H1 (cell line): ENCODE data around the gene BLTP3B. TPM values are rescaled to one million over a fixed set of nuclear protein-coding genes. Genes with fewer than 3 reads are reported as not detected.

ENCODE experiments used
- CTCF ChIA-PET: fragments of 300-600 bp; sonication (Branson Sonifier 250); formaldehyde crosslinking; loops from one replicate; lab custom pipeline; 2021; ENCODE audit not compliant: partially characterized antibody; lab: Charles Lee
- POLR2A ChIA-PET: fragments of 300-600 bp; sonication (Branson Sonifier 250); formaldehyde crosslinking; loops from one replicate; lab custom pipeline; 2021; ENCODE audit warnings: inconsistent platforms; ENCODE audit not compliant: partially characterized antibody; lab: Charles Lee
- DNase-seq, 2 experiments: peaks; one replicate each; pipeline versions ENCODE4 v3.0.0 to v3.0.0-alpha.2; 2010 to 2022; ENCODE audit warnings: low spot score in 2 of 2, low read depth in 1 of 2, mixed read lengths in 1 of 2
- FAIRE-seq: peaks from 2 replicates; lab custom pipeline; 2011; peaks lifted over from hg19 to GRCh38; lab: Jason Lieb, UNC
- H2AFZ ChIP-seq: 2 replicates; pipeline ENCODE4 v1.8.1; 2012; ENCODE audit warnings: low read length, inconsistent platforms
- H2AK5ac ChIP-seq: 2 replicates; pipeline ENCODE4 v1.6.1; 2013; ENCODE audit warnings: low read depth, low read length
- H2BK120ac ChIP-seq: replicated peaks from 2 replicates; pipeline ENCODE3; 2013; ENCODE audit warnings: low read depth, low read length, inconsistent platforms
- H2BK12ac ChIP-seq: 2 replicates; pipeline ENCODE4 v1.6.1; 2013; ENCODE audit warnings: low read depth, low read length
- H2BK15ac ChIP-seq: 2 replicates; pipeline ENCODE4 v1.6.1; 2013; ENCODE audit warnings: low read length
- H2BK20ac ChIP-seq: 2 replicates; pipeline ENCODE4 v1.6.1; 2013; ENCODE audit warnings: low read length
- H2BK5ac ChIP-seq: 2 replicates; pipeline ENCODE4 v1.6.1; 2013; ENCODE audit warnings: low read depth, low read length
- H3K14ac ChIP-seq: 2 replicates; pipeline ENCODE4 v1.6.1; 2013; ENCODE audit warnings: inconsistent platforms; ENCODE audit not compliant: insufficient read length
- H3K18ac ChIP-seq: 2 replicates; pipeline ENCODE4 v1.6.1; 2013; ENCODE audit warnings: low read length; ENCODE audit errors: extremely low read depth
- H3K23ac ChIP-seq: 2 replicates; pipeline ENCODE4 v1.6.1; 2013; ENCODE audit warnings: inconsistent platforms; ENCODE audit not compliant: insufficient read length
- H3K23me2 ChIP-seq: 2 replicates; pipeline ENCODE4 v1.6.1; 2013; ENCODE audit warnings: low read depth, low read length
- H3K27ac ChIP-seq: 2 replicates; pipeline ENCODE4 v1.6.1; 2011; ENCODE audit warnings: low read depth, low read length, inconsistent platforms
- H3K27me3 ChIP-seq, 4 experiments: replicated peaks in 1 of 4; 1 replicate in 1 of 4; 2 replicates in 3 of 4; pipeline versions ENCODE4 v1.6.1 to v1.8.1; 2011 to 2013; ENCODE audit warnings: low read length in 3 of 4, mild to moderate bottlenecking in 3 of 4, inconsistent platforms in 2 of 4, mixed read lengths in 2 of 4, moderate library complexity in 1 of 4; ENCODE audit not compliant: control insufficient read depth in 3 of 4, insufficient read depth in 3 of 4; ENCODE audit errors: extremely low read depth in 1 of 4
- H3K36me3 ChIP-seq, 4 experiments: 2 replicates each; pipeline versions ENCODE4 v1.6.1 to v1.8.1; 2011 to 2013; ENCODE audit warnings: mild to moderate bottlenecking in 4 of 4, low read length in 3 of 4, moderate library complexity in 2 of 4, control low read depth in 1 of 4, inconsistent platforms in 1 of 4; ENCODE audit not compliant: insufficient read depth in 4 of 4, control insufficient read depth in 2 of 4
- H3K4ac ChIP-seq: replicated peaks from 2 replicates; pipeline ENCODE3; 2013; ENCODE audit warnings: low read length, low read depth, mixed read lengths, inconsistent platforms; ENCODE audit not compliant: insufficient read length
- H3K4me1 ChIP-seq, 4 experiments: replicated peaks in 1 of 4; 1 replicate in 1 of 4; 2 replicates in 3 of 4; pipeline versions ENCODE4 v1.6.1 to v1.8.1; 2011 to 2013; ENCODE audit warnings: low read length in 3 of 4, inconsistent platforms in 2 of 4, mixed read lengths in 1 of 4; ENCODE audit not compliant: insufficient read depth in 4 of 4, control insufficient read depth in 3 of 4
- H3K4me2 ChIP-seq, 2 experiments: 2 replicates each; pipeline versions ENCODE4 v1.6.1 to v1.8.1; 2011 to 2013; ENCODE audit warnings: low read depth in 2 of 2, low read length in 2 of 2, control low read depth in 1 of 2, inconsistent platforms in 1 of 2, mild to moderate bottlenecking in 1 of 2; ENCODE audit not compliant: insufficient read depth in 1 of 2
- H3K4me3 ChIP-seq, 4 experiments: fragments of 200-600, 300-600 bp in 1 of 4; sonication (generic), shearing (Covaris generic), sonication (Bioruptor Twin) in 1 of 4; 2 replicates each; pipeline versions ENCODE4 v1.5.1 to v1.8.1; 2011 to 2016; ENCODE audit warnings: low read length in 4 of 4, low read depth in 3 of 4, control low read depth in 2 of 4, inconsistent platforms in 2 of 4, mild to moderate bottlenecking in 2 of 4, mixed read lengths in 1 of 4, moderate library complexity in 1 of 4; ENCODE audit not compliant: insufficient read depth in 2 of 4; ENCODE audit errors: extremely low read depth in 1 of 4
- H3K56ac ChIP-seq: replicated peaks from 2 replicates; pipeline ENCODE3; 2013; ENCODE audit warnings: low read depth, mild to moderate bottlenecking, mixed read lengths, low read length, inconsistent platforms; ENCODE audit not compliant: insufficient read length
- H3K79me1 ChIP-seq: 2 replicates; pipeline ENCODE4 v1.6.1; 2013; ENCODE audit warnings: low read depth, low read length, control low read depth
- H3K79me2 ChIP-seq, 2 experiments: 2 replicates each; pipeline versions ENCODE4 v1.6.1 to v1.8.1; 2012 to 2013; ENCODE audit warnings: low read length in 2 of 2, mild to moderate bottlenecking in 2 of 2, inconsistent platforms in 1 of 2; ENCODE audit not compliant: insufficient read depth in 2 of 2, control insufficient read depth in 1 of 2
- H3K9ac ChIP-seq, 4 experiments: replicated peaks in 1 of 4; 1 replicate in 1 of 4; 2 replicates in 3 of 4; pipeline versions ENCODE4 v1.6.1 to v1.8.1; 2011 to 2013; ENCODE audit warnings: low read depth in 3 of 4, low read length in 3 of 4, control low read depth in 2 of 4, mild to moderate bottlenecking in 2 of 4, moderate library complexity in 2 of 4, inconsistent platforms in 1 of 4; ENCODE audit errors: extremely low read depth in 1 of 4
- H3K9me3 ChIP-seq, 2 experiments: 2 replicates each; pipeline versions ENCODE4 v1.6.1 to v1.8.1; 2012 to 2013; ENCODE audit warnings: mild to moderate bottlenecking in 2 of 2, moderate library complexity in 2 of 2, control low read depth in 1 of 2, inconsistent platforms in 1 of 2, low read depth in 1 of 2, low read length in 1 of 2, mixed read lengths in 1 of 2; ENCODE audit not compliant: insufficient read depth in 2 of 2
- H4K20me1 ChIP-seq, 2 experiments: replicated peaks in 1 of 2; 2 replicates each; pipeline versions ENCODE3 to v1.8.1; 2011 to 2013; ENCODE audit warnings: inconsistent platforms in 2 of 2, low read length in 2 of 2, mild to moderate bottlenecking in 1 of 2; ENCODE audit not compliant: insufficient read depth in 2 of 2, control insufficient read depth in 1 of 2
- H4K5ac ChIP-seq: 2 replicates; pipeline ENCODE4 v1.6.1; 2013; ENCODE audit warnings: low read length, low read depth, mixed read lengths, inconsistent platforms; ENCODE audit not compliant: insufficient read length
- H4K8ac ChIP-seq: 2 replicates; pipeline ENCODE4 v1.8.0; 2013; ENCODE audit warnings: mild to moderate bottlenecking, moderate library complexity, low read length, inconsistent platforms; ENCODE audit not compliant: insufficient read depth; ENCODE audit errors: extremely low read depth
- H4K91ac ChIP-seq: replicated peaks from 2 replicates; pipeline ENCODE3; 2013; ENCODE audit warnings: low read length, mixed read lengths, inconsistent platforms; ENCODE audit not compliant: insufficient read length
- ATF3 ChIP-seq: IDR thresholded peaks from 2 replicates; pipeline ENCODE4 v1.6.1; 2011; ENCODE audit warnings: low read depth, mild to moderate bottlenecking, low read length; ENCODE audit not compliant: insufficient read depth
- BCL11A ChIP-seq, 2 experiments: IDR thresholded peaks; one replicate each; pipeline ENCODE4 v1.6.1; 2011; ENCODE audit warnings: low read depth in 2 of 2, low read length in 2 of 2, mild to moderate bottlenecking in 2 of 2
- RFX5 ChIP-seq: IDR thresholded peaks from 2 replicates; pipeline ENCODE4 v1.6.1; 2011; ENCODE audit warnings: low read depth, low read length, improper control_type of control experiment, borderline replicate concordance
- SAP30 ChIP-seq: fragments of 300-600 bp; sonication (generic); IDR thresholded peaks from 2 replicates; pipeline ENCODE4 v1.7.1; 2012; ENCODE audit warnings: low read length, moderate library complexity, mild to moderate bottlenecking, inconsistent platforms; ENCODE audit not compliant: insufficient read depth, insufficient replicate concordance
- ZNF274 ChIP-seq: IDR thresholded peaks from 2 replicates; pipeline ENCODE4 v1.7.0; 2012; ENCODE audit warnings: low read length, borderline replicate concordance; ENCODE audit errors: extremely low read depth
- WGBS, 2 experiments: shearing (Covaris generic) in 1 of 2; methylation state at CpG; one replicate each; pipeline versions ENCODE4 v1.1.6 to v1.1.7; 2013 to 2015; ENCODE audit warnings: low lambda C conversion rate in 2 of 2, mixed read lengths in 2 of 2, inconsistent platforms in 1 of 2, low coverage in 1 of 2, missing lambda C conversion rate in 1 of 2; ENCODE audit not compliant: insufficient replicate concordance in 2 of 2, insufficient coverage in 1 of 2, insufficient read length in 1 of 2; ENCODE audit errors: extremely low coverage in 1 of 2, missing lambda C conversion rate in 1 of 2; 5-methylcytosine and 5-hydroxymethylcytosine counted together
- polyA plus RNA-seq, 7 experiments: library from polyadenylated mRNA; depleted of rRNA in 3 of 7; stranded (reverse) in 5 of 7; unstranded in 2 of 7; fragments of >200 nt in 5 of 7; fragments of 200-250 nt in 2 of 7; gene quantifications; 1 replicate in 5 of 7; 2 replicates in 1 of 7; 4 replicates in 1 of 7; pipeline versions ENCODE4 v1.2.1 to v1.2.3, GENCODE V29; 2011 to 2013; ENCODE audit warnings: missing spikeins in 2 of 7, mixed read lengths in 2 of 7
- total RNA-seq: library from RNA; stranded (reverse); fragmentation: NEBNext Ultra II Directional; extraction: Animal tissue kit (Norgen Biotek cat#: 25700); gene quantifications from 2 replicates; pipeline ENCODE4 v1.2.1, GENCODE V29; 2021

The BLTP3B gene
- total and polyA plus RNA-seq, 2 of the 8 experiments (the other 6 are each of a cell fraction or from before 2014, with no cell fraction given): 7.0 to 28.6 TPM

- H3K9ac ChIP-seq: no peak overlapping the region
- H3K79me1 ChIP-seq: no peaks in the 10 kb centered on the region
- no peaks in the 10 kb centered on the region for H4K20me1 ChIP-seq
- CTCF ChIA-PET: interaction anchor here (6.3 kb wide), 1 partner anchor 12 kb away, joined by 50 read pairs; no protein-coding TSS in a partner anchor
- no peak overlapping the region for H3K4me2 ChIP-seq
- H2BK5ac ChIP-seq: no peak overlapping the region
- TF ChIP-seq SAP30 (no peak), RFX5 (no peak), ZNF274 (no peak), ATF3 (no peak), BCL11A (IDR thresholded peaks at IDR 0.05; ENCODE audit: low read depth in 2 of 2, low read length in 2 of 2) (no peak)
- TF ChIP-seq, all 59 proteins: peak for 0
- H3K56ac ChIP-seq: no peak overlapping the region
- H4K91ac ChIP-seq: no peak overlapping the region
- H2BK20ac ChIP-seq: no peak overlapping the region
- no peak overlapping the region for H2BK15ac ChIP-seq
- H3K4me1 ChIP-seq: peaks cover 2 to 8% (median 4%) of the 10 kb centered on the region in 4 experiments; a peak in 4 of 7 replicates
- H3K4ac ChIP-seq: no peak overlapping the region
- DNase-seq (no peak), FAIRE-seq (no peak)
- H4K8ac ChIP-seq: no peak overlapping the region
- H3K4me3 ChIP-seq: no peak overlapping the region
- no peaks in the 10 kb centered on the region for H3K23me2 ChIP-seq
- H3K36me3 ChIP-seq: peaks cover 0 to 17% (median 2%) of the 10 kb centered on the region in 4 experiments; a peak in 3 of 8 replicates
- H2AFZ ChIP-seq: no peak overlapping the region
- H3K14ac ChIP-seq: no peak overlapping the region
- WGBS, 2 experiments: 88% methylated on average over 10 of the region's 10 CpGs; no CpG with 5 or more reads in 1 of the 2 experiments
- H3K27me3 ChIP-seq: no peaks in the 10 kb centered on the region
- no peak overlapping the region for H2BK12ac ChIP-seq
- peaks cover 3 to 4% of the 10 kb centered on the region in 2 experiments; a peak in 1 of 4 replicates for H3K9me3 ChIP-seq
- H3K79me2 ChIP-seq: no peaks in the 10 kb centered on the region
- H3K23ac ChIP-seq: no peak overlapping the region
- no peak overlapping the region for H3K27ac ChIP-seq
- no peak overlapping the region for H2BK120ac ChIP-seq
- no peak overlapping the region for H4K5ac ChIP-seq
- H3K18ac ChIP-seq: no peak overlapping the region
- POLR2A ChIA-PET: interaction anchor here (2.4 kb wide), 1 partner anchor 12 kb away, joined by 9 read pairs; no protein-coding TSS in a partner anchor
- H2AK5ac ChIP-seq: no peak overlapping the region
Measured at GRCh38 chr12:100166232-100166631, 23.6 kb upstream of the BLTP3B start.
